HG02588 (cell line): ENCODE measurements around the gene KCNQ2.

ENCODE experiments used
- ATAC-seq: cut with Tn5 transposase; IDR thresholded peaks from one replicate; pipeline ENCODE4 v1.9.1; 2021; ENCODE audit warnings: mild to moderate bottlenecking, moderate library complexity; ENCODE audit not compliant: unreplicated experiment

The KCNQ2 gene

DNA sequence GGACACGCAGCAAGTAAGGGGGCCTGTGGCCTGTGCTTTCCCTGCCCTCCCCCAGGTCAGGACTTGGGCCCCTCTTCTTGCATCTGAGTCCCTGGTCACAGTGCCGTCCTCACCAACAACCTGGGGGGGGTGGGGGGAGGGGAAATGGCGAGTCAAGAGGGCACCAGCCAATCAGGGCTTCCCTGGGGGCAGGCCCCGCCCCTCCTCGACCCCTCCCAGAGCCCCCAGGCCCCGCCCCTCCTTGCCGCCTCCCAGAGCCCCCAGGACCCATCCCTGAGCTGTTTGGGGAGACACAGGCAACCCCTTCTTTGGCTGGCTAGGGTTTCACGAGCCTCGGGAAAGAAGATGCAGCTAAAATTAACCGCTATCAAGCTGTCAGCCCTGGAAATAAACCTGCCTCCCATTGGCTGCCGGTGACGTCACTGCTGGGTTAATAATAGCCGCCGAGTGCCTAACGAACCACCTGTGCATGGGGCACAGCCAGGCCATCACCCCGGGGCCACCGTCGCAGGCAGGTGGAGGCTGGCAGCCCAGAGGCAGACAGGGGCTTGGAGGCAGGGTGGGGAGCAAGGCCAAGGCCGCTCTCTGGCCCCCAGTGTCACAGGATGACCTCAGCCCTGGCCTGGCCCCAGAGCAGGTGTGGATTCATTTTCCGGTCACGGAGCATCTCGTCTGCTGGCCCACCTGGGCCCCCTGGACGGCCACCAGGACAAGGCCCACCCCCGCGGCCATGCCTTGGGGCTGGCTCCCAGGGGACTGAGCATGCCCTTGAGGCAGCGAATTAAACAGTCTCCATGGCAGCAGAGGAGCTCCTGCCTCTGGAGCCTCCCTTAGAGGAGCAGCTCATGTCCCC, 29.6 kb upstream of the KCNQ2 start:
- no peak for ATAC-seq

- ATAC-seq, result no peak
Measured at GRCh38 chr20:63500902-63501817, 28.7 kb upstream of the KCNQ2 start.

GRCh38 chr20:63500151-63500901, 27.9 kb upstream of the KCNQ2 start:
- no peak for ATAC-seq

- ATAC-seq, result no peak
Measured at GRCh38 chr20:63499338-63499969, 27.0 kb upstream of the KCNQ2 start.

DNA sequence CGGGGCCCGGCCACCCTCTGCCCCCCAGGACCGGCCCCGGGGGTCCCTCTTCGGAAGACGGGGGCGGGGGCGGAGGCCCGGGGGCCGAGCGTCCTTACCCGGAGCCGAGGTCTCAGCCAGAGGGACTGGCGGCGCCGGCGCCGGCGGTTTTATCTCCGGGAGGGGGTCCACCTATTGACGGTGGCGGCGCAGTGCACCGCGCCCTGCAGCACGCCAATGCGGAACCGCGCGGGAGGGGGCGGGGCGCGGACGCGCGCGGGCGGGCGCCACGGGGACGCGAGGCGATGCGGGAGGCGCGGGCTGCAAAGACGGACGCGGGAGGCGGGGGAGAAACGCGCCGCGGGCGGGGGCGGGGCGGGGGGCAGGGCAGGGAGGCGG, 26.5 kb upstream of the KCNQ2 start, which contains the start of gene EEF1A2:
EEF1A2 (minus strand) TSS at position 124 of the 378 bp plus-strand sequence. CDS start 1,320 bp downstream, outside the sequence.
- no peak for ATAC-seq

GRCh38 chr20:63497946-63498935, 25.8 kb upstream of the KCNQ2 start:
- ATAC-seq, result no peak

- ATAC-seq, result no peak
Measured at GRCh38 chr20:63497138-63497945, 24.9 kb upstream of the KCNQ2 start.

GRCh38 chr20:63496596-63497120, 24.2 kb upstream of the KCNQ2 start:
- ATAC-seq, result no peak

DNA sequence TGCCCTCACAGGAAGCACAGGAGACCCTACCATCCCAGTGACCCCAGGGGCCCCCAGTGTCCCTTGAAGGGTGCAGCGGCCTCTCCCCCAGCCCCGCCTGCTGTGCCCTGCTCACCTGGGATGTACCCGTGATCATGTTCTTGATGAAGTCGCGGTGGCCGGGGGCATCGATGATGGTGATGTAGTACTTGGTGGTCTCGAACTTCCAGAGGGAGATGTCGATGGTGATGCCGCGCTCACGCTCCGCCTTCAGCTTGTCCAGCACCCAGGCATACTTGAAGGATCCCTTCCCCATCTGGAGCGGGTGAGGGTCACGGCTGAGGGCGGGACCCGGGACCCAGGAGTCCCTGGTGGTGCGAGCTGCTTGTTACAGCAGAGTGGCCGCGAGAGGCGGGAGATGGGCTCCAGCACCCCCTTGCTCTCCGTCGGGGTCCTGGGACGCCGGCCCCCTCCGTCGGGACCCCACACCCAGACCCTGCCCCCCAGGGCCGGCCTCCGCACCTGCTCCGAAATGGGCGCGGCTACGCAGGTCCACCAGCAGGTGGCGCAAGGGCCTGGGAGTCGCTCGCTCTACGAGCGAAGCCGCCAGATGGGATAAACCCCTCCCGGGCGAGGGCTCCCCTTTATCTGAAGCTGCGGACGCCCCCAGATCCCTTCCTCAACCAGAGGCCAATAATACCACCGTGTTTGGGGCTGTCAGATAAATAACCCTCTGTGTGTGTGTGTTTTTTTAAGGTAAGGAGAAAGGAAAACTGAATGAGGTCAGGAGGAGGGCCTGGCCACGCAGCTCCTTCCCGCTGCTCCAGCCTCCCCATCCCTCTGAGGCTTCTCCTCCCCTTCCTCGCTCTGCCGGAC, 23.5 kb upstream of the KCNQ2 start:
- no peak for ATAC-seq

DNA sequence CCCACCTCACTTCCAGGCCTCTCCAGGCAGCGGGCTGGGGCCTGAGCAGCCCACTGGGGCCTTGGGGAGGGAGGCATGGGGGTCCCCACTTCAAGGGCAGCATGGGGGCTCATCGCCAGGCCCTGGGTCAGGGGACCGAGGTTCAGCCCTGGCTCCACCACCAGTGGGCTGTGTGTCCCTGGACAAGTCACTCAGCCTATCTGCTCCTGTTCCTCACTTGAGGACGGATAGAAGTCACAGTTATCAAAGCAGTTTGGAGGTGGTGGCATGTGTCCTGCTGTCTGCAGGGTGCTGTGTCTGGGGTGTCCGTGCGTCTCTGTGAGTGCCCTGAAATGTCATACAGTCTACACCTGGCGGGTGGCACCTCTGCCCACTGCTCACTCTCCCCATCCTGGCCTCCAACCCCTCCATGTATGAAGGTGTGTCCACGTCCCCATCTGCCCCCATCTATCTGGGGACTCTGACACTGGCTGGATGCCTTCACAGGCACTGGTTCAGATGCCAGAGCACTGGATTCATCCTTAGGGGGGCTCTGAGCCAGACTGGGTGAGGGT, 22.8 kb upstream of the KCNQ2 start:
- ATAC-seq, result no peak

GRCh38 chr20:63494420-63495166, 22.1 kb upstream of the KCNQ2 start:
- no peak for ATAC-seq

DNA sequence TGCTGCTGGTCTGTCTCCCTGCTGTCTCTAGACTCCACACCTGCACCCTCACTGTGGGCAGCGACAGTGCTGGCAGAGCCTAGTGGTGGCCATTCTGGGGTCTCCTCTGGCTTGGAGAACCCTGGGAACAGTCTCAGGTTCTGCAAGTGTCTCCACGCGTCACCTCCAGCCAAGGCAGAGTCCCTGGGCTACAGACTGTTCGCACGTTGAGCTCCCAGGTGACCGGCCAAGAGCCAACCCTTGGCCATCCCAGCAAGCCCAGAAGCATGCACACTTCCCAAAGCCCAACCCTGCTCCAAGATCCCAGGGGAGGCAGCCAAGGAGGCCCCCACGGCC, 21.6 kb upstream of the KCNQ2 start:
- ATAC-seq, result no peak

GRCh38 chr20:63493563-63494020, 21.1 kb upstream of the KCNQ2 start:
- no peak for ATAC-seq

DNA sequence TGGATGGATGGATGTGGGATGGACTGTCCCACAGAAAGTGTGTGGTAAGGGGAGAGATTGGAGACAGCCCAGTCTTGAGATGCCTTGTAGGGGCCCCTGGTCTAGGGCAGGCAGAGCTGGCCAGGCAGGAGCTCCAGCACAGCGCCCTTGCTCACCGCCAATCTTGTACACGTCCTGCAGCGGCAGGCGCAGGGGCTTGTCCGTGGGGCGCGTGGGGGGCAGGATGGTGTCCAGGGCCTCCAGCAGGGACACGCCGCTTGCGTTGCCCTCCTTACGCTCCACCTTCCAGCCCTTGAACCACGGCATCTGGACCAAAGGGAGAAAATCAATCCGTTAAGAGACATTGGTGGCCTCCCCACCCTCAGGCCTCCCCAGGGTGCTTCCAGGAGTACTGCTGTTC, 20.5 kb upstream of the KCNQ2 start:
- ATAC-seq, result no peak

GRCh38 chr20:63492518-63492917, 20.1 kb upstream of the KCNQ2 start:
- no peak for ATAC-seq

- ATAC-seq, result no peak
Measured at GRCh38 chr20:63491635-63492230, 19.3 kb upstream of the KCNQ2 start.
